Transverse colon (tissue), 3 donors: ENCODE measurements around the gene PRKCA.

ENCODE experiments used
- CTCF ChIP-seq, 5 experiments: fragments of 200-600 bp in 3 of 5; fragments of 450-650 bp in 2 of 5; sonication (generic) in 3 of 5; IDR thresholded peaks; 1 replicate in 2 of 5; 2 replicates in 3 of 5; pipeline ENCODE4 v1.5.1; 2016 to 2017; ENCODE audit warnings: antibody characterized with exemption in 5 of 5, inconsistent platforms in 3 of 5, mild to moderate bottlenecking in 2 of 5, moderate library complexity in 1 of 5
- EP300 ChIP-seq: sonication (generic); formaldehyde crosslinking; IDR thresholded peaks from one replicate; pipeline ENCODE4 v1.6.1; 2017; ENCODE audit warnings: antibody characterized with exemption, low read depth

DNA sequence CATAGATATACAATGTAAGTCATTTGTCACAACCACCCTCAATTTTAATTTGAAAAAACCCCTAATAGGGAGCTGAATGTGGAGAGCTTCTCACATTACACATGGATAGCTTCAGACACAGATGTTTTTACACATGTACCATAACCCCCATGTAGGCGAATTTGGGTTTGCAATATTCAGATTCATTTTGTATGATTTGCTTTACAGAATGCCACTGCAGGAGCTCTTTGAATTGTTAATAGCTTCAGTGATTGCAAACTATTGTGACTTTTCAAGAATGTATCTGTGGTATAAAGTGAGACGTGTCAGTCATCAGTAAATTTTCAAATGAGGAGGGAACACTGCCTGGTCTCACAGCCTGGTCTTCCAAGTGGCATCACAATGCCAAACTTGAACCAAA is 419.9 kb downstream of the PRKCA start:
- TF ChIP-seq CTCF (IDR thresholded peaks at IDR 0.05) (no peak), EP300 (no peak)
